Muscle layer of colon (tissue), 2 donors: ENCODE results near the gene C1orf159.

Experiments used
- H3K27ac ChIP-seq: one replicate; pipeline ENCODE4 v1.7.0; 2013; ENCODE audit warnings: low read depth, mild to moderate bottlenecking, low read length, moderate library complexity
- H3K27me3 ChIP-seq, 2 donors: one replicate each; pipeline ENCODE4 v1.7.0; 2013; ENCODE audit warnings: low read length in 2 of 2, mild to moderate bottlenecking in 2 of 2; ENCODE audit not compliant: insufficient read depth in 2 of 2, control insufficient read depth in 1 of 2
- H3K36me3 ChIP-seq: one replicate; pipeline ENCODE4 v1.7.0; 2013; ENCODE audit warnings: mild to moderate bottlenecking, low read length; ENCODE audit not compliant: insufficient read depth
- H3K4me1 ChIP-seq: one replicate; pipeline ENCODE4 v1.7.0; 2013; ENCODE audit warnings: mild to moderate bottlenecking, low read length; ENCODE audit not compliant: insufficient read depth
- H3K4me3 ChIP-seq, 2 donors: one replicate each; pipeline ENCODE4 v1.7.0; 2013; ENCODE audit warnings: low read length in 2 of 2, low read depth in 1 of 2, mild to moderate bottlenecking in 1 of 2, moderate library complexity in 1 of 2
- H3K9ac ChIP-seq: one replicate; pipeline ENCODE4 v1.7.0; 2013; ENCODE audit warnings: low read length
- H3K9me3 ChIP-seq: one replicate; pipeline ENCODE4 v1.7.0; 2013; ENCODE audit warnings: mild to moderate bottlenecking, low read length
- donor health status: abdominal sarcoma.
- donor health status: Adenocarcinoma of cecum.

C1orf159 gene

DNA sequence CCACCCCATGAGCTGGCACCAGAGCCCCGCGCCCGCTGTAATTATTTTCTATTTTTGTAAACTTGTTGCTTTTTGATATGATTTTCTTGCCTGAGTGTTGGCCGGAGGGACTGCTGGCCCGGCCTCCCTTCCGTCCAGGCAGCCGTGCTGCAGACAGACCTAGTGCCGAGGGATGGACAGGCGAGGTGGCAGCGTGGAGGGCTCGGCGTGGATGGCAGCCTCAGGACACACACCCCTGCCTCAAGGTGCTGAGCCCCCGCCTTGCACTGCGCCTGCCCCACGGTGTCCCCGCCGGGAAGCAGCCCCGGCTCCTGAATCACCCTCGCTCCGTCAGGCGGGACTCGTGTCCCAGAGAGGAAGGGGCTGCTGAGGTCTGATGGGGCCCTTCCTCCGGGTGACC is 60.9 kb downstream of the C1orf159 start:
- Histone ChIP-seq H3K27ac (no peak overlapping the region), H3K9ac (no peak overlapping the region), H3K27me3 (peaks cover 18 to 30% of the 10 kb centered on the region in 2 donors), H3K4me1 (peaks cover 6% of the 10 kb centered on the region), H3K9me3 (no peaks in the 10 kb centered on the region), H3K36me3 (no peaks in the 10 kb centered on the region), H3K4me3 (no peak overlapping the region)

- peaks cover 14 to 22% of the 10 kb centered on the region in 2 donors for H3K27me3 ChIP-seq
- H3K4me1 ChIP-seq = peaks cover 6% of the 10 kb centered on the region
- no peak overlapping the region for H3K4me3 ChIP-seq
- no peaks in the 10 kb centered on the region for H3K36me3 ChIP-seq
- H3K9me3 ChIP-seq = no peaks in the 10 kb centered on the region
- no peak overlapping the region for H3K27ac ChIP-seq
- H3K9ac ChIP-seq = no peak overlapping the region
Observed at GRCh38 chr1:1054099-1054700, 61.7 kb downstream of the C1orf159 start.

- Histone ChIP-seq H3K27me3 (peaks cover 11 to 17% of the 10 kb centered on the region in 2 donors), H3K4me3 (no peak overlapping the region), H3K9ac (no peak overlapping the region), H3K4me1 (peaks cover 2% of the 10 kb centered on the region), H3K27ac (no peak overlapping the region), H3K36me3 (no peaks in the 10 kb centered on the region), H3K9me3 (no peaks in the 10 kb centered on the region)
Observed at GRCh38 chr1:1053682-1054081, 62.2 kb downstream of the C1orf159 start.

- H3K4me3 ChIP-seq = no peak overlapping the region
- peaks cover 4 to 10% of the 10 kb centered on the region in 2 donors for H3K27me3 ChIP-seq
Observed at GRCh38 chr1:1053022-1053421, 62.9 kb downstream of the C1orf159 start.

DNA sequence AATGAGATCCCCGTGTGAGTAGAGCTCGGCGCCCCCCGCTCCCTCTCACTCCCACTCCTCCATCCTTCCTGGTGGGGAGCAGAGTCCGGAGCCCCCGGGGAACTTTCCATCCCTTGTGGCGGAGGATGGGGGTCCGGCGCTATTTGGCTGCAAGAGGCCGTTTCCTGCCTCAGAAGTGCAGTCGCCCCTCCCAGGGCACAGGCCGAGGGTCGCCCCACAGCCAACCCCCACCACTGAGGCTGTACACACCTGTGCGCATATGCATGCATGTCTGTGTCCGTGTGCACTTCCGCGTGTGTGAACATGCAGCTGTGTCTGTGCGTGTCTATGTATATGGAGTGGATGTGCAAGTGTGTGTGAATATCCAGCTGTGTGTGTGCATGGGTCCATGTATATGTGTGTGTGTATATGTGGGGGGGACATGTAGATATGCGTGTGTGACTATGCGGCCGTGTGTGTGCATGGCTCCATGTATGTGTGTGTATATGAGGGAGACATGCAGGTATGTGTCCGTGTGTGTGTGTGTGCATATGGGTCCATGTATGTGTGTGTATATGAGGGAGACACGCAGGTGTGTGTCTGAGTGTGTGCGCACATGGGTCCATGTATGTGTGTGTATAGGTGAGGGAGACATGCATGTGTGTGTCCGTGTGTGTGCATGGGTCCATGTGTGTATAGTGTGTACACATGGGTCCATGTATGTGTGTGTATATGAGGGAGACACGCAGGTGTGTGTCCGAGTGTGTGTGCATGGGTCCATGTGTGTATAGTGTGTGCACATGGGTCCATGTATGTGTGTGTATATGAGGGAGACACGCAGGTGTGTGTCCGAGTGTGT is 63.7 kb downstream of the C1orf159 start:
- no peak overlapping the region for H3K9ac ChIP-seq
- H3K27me3 ChIP-seq = peaks cover 0 to 6% of the 10 kb centered on the region in 2 donors
- no peaks in the 10 kb centered on the region for H3K9me3 ChIP-seq
- no peaks in the 10 kb centered on the region for H3K4me1 ChIP-seq
- H3K27ac ChIP-seq = no peak overlapping the region
- H3K4me3 ChIP-seq = no peak overlapping the region
- H3K36me3 ChIP-seq = no peaks in the 10 kb centered on the region

More at GRCh38 chr1:1053022-1053421, 62.9 kb downstream of the C1orf159 start:
- H3K27ac ChIP-seq = no peak overlapping the region
- no peaks in the 10 kb centered on the region for H3K9me3 ChIP-seq
- H3K36me3 ChIP-seq = no peaks in the 10 kb centered on the region
- no peaks in the 10 kb centered on the region for H3K4me1 ChIP-seq
- no peak overlapping the region for H3K9ac ChIP-seq

DNA sequence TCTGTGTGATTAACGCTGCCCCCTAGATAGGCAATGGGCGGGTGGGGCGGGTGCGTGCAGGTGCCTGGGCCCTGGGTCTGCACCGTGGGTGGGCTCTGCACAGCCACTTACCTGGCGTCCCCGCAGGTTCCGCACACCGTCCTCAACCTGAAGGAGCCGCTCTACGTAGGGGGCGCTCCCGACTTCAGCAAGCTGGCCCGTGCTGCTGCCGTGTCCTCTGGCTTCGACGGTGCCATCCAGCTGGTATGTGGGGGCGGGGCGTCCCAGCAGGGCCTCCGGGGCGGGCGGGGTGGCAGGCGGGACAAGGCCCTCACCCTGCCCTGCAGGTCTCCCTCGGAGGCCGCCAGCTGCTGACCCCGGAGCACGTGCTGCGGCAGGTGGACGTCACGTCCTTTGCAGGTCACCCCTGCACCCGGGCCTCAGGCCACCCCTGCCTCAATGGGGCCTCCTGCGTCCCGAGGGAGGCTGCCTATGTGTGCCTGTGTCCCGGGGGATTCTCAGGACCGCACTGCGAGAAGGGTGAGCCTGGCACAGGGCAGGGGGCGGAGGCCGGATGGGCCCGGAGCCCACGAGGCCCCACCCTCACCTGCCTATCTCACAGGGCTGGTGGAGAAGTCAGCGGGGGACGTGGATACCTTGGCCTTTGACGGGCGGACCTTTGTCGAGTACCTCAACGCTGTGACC is 64.6 kb downstream of the C1orf159 start:
- H3K9ac ChIP-seq = no peak overlapping the region
- H3K4me3 ChIP-seq = no peak overlapping the region
- H3K27ac ChIP-seq = no peak overlapping the region
- H3K9me3 ChIP-seq = no peaks in the 10 kb centered on the region
- H3K27me3 ChIP-seq = no peaks in the 10 kb centered on the region
- H3K36me3 ChIP-seq = no peaks in the 10 kb centered on the region
- no peaks in the 10 kb centered on the region for H3K4me1 ChIP-seq

GRCh38 chr1:1050577-1051052 is 65.3 kb downstream of the C1orf159 start:
- Histone ChIP-seq H3K9ac (no peak overlapping the region), H3K36me3 (no peaks in the 10 kb centered on the region), H3K9me3 (no peaks in the 10 kb centered on the region), H3K27me3 (no peaks in the 10 kb centered on the region), H3K27ac (no peak overlapping the region), H3K4me1 (no peaks in the 10 kb centered on the region), H3K4me3 (no peak overlapping the region)

DNA sequence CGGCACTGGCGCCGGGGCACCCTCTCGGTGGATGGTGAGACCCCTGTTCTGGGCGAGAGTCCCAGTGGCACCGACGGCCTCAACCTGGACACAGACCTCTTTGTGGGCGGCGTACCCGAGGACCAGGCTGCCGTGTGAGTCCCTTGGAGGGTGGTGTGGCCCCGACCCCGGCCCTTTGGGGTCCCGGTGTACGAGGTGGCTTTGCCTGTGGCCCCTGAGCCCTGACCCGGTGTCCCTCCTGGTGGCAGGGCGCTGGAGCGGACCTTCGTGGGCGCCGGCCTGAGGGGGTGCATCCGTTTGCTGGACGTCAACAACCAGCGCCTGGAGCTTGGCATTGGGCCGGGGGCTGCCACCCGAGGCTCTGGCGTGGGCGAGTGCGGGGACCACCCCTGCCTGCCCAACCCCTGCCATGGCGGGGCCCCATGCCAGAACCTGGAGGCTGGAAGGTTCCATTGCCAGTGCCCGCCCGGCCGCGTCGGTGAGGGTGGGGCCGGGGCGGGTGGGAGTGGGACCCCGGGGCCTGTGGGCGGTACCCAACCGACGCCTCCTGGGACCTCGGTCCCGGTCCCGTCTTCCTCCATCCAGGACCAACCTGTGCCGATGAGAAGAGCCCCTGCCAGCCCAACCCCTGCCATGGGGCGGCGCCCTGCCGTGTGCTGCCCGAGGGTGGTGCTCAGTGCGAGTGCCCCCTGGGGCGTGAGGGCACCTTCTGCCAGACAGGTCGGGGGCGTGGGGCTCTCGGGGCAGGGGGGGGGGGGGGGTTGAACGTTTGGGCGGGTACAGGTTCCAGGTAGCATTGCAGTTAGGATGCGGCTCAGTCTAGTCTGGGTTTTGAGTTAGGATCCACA is 66.3 kb downstream of the C1orf159 start:
- H3K9me3 ChIP-seq = no peaks in the 10 kb centered on the region
- no peaks in the 10 kb centered on the region for H3K4me1 ChIP-seq
- H3K4me3 ChIP-seq = no peak overlapping the region
- no peaks in the 10 kb centered on the region for H3K36me3 ChIP-seq
- H3K9ac ChIP-seq = no peak overlapping the region
- no peaks in the 10 kb centered on the region for H3K27me3 ChIP-seq
- H3K27ac ChIP-seq = no peak overlapping the region

DNA sequence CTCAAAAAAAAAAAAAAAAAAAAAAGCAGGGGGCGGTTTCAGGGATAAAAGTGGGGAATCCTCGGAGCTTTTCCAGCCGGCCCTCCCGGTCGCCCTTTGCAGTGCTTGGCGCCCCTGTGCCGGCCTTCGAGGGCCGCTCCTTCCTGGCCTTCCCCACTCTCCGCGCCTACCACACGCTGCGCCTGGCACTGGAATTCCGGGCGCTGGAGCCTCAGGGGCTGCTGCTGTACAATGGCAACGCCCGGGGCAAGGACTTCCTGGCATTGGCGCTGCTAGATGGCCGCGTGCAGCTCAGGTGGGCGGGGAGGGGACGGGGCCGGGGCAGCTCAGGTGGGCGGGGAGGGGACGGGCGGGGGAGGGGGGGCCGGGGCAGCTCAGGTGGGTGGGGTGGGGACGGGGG is 67.1 kb downstream of the C1orf159 start:
- Histone ChIP-seq H3K9ac (no peak overlapping the region), H3K4me1 (no peaks in the 10 kb centered on the region), H3K27ac (no peak overlapping the region), H3K36me3 (no peaks in the 10 kb centered on the region), H3K27me3 (no peaks in the 10 kb centered on the region), H3K4me3 (no peak overlapping the region), H3K9me3 (no peaks in the 10 kb centered on the region)

DNA sequence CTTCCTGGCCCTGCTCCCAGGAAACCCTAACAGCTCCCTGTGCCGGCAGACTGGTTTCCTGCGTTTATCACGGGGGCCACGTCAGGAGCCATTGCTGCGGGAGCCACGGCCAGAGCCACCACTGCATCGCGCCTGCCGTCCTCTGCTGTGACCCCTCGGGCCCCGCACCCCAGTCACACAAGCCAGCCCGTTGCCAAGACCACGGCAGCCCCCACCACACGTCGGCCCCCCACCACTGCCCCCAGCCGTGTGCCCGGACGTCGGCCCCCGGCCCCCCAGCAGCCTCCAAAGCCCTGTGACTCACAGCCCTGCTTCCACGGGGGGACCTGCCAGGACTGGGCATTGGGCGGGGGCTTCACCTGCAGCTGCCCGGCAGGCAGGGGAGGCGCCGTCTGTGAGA is 67.9 kb downstream of the C1orf159 start:
- no peak overlapping the region for H3K9ac ChIP-seq
- H3K4me1 ChIP-seq = no peaks in the 10 kb centered on the region
- H3K27ac ChIP-seq = no peak overlapping the region
- H3K4me3 ChIP-seq = no peak overlapping the region
- no peaks in the 10 kb centered on the region for H3K27me3 ChIP-seq
- H3K9me3 ChIP-seq = no peaks in the 10 kb centered on the region
- no peaks in the 10 kb centered on the region for H3K36me3 ChIP-seq

- H3K9ac ChIP-seq = no peak overlapping the region
- H3K9me3 ChIP-seq = no peaks in the 10 kb centered on the region
- H3K27me3 ChIP-seq = no peaks in the 10 kb centered on the region
- H3K4me3 ChIP-seq = no peak overlapping the region
- no peak overlapping the region for H3K27ac ChIP-seq
- H3K4me1 ChIP-seq = no peaks in the 10 kb centered on the region
- no peaks in the 10 kb centered on the region for H3K36me3 ChIP-seq
Observed at GRCh38 chr1:1047407-1047806, 68.5 kb downstream of the C1orf159 start.
